Natural killer cell (primary cell): ENCODE results near the gene SMAD3. TPM values are rescaled to one million over a fixed set of nuclear protein-coding genes. Genes with fewer than 3 reads are reported as not detected.

ENCODE experiments used
- ATAC-seq, 3 donors: fragments of 150-1000 bp in 2 of 3; fragments of 200-7000 bp in 1 of 3; cut with Tn5 transposase; 1 replicate in 1 of 3; 2 replicates in 2 of 3; pipeline ENCODE4 v1.10.0; 2021; ENCODE audit warnings: mild to moderate bottlenecking in 2 of 3, moderate library complexity in 2 of 3
- DNase-seq, 2 donors: peaks; one replicate each; pipeline versions ENCODE4 v3.0.0 to v3.0.0-alpha.2; 2013 to 2021; ENCODE audit warnings: mixed read lengths in 1 of 2
- H3K27ac ChIP-seq: one replicate; pipeline ENCODE4 v1.5.1; 2013; ENCODE audit warnings: mild to moderate bottlenecking, low read length
- H3K27me3 ChIP-seq: one replicate; pipeline ENCODE4 v1.6.1; 2013; ENCODE audit warnings: low read length; ENCODE audit not compliant: control insufficient read depth, insufficient read depth
- H3K36me3 ChIP-seq: one replicate; pipeline ENCODE4 v1.6.1; 2013; ENCODE audit warnings: low read length; ENCODE audit not compliant: control insufficient read depth, insufficient read depth
- H3K4me1 ChIP-seq: one replicate; pipeline ENCODE4 v1.6.1; 2013; ENCODE audit warnings: low read length; ENCODE audit not compliant: control insufficient read depth, insufficient read depth
- H3K4me3 ChIP-seq: one replicate; pipeline ENCODE4 v1.5.1; 2013; ENCODE audit warnings: low read length
- H3K9me3 ChIP-seq: one replicate; pipeline ENCODE4 v1.6.1; 2013; ENCODE audit warnings: low read length; ENCODE audit not compliant: control insufficient read depth, insufficient read depth
- H3K27ac Mint-ChIP-seq, 2 donors: one replicate each; pipeline ENCODE4 v1.8.0; 2022; ENCODE audit warnings: mild to moderate bottlenecking in 2 of 2, mixed read lengths in 2 of 2, moderate library complexity in 1 of 2
- H3K27me3 Mint-ChIP-seq, 2 donors: one replicate each; pipeline ENCODE4 v1.8.0; 2022; ENCODE audit warnings: low read depth in 2 of 2, mixed read lengths in 2 of 2
- H3K36me3 Mint-ChIP-seq: one replicate; pipeline ENCODE4 v1.8.0; 2022; ENCODE audit warnings: mixed read lengths
- H3K4me1 Mint-ChIP-seq, 2 donors: one replicate each; pipeline ENCODE4 v1.8.0; 2022; ENCODE audit warnings: mixed read lengths in 2 of 2
- H3K4me3 Mint-ChIP-seq: one replicate; pipeline ENCODE4 v1.8.0; 2022; ENCODE audit warnings: mild to moderate bottlenecking, moderate library complexity, mixed read lengths
- H3K9me3 Mint-ChIP-seq, 2 donors: one replicate each; pipeline ENCODE4 v1.8.0; 2022; ENCODE audit warnings: mixed read lengths in 2 of 2
- CTCF ChIP-seq: fragments of 200-600 bp; IDR thresholded peaks from one replicate; pipeline ENCODE4 v1.8.0; 2022; ENCODE audit warnings: antibody characterized with exemption
- WGBS: methylation state at CpG from one replicate; pipeline ENCODE4 v1.1.7; 2013; ENCODE audit warnings: missing lambda C conversion rate; ENCODE audit not compliant: insufficient coverage; 5-methylcytosine and 5-hydroxymethylcytosine counted together
- intact Hi-C: fragments of 100-400 bp; cut with micrococcal nuclease; formaldehyde crosslinking; loops from one replicate; pipeline ENCODE4 v1.14.2; 2022
- total RNA-seq, 4 donors: library from RNA; stranded (reverse); fragments of 120-200 nt in 1 of 4; gene quantifications; one replicate each; pipeline versions ENCODE4 v1.2.3 to v1.2.4, GENCODE V29; 2013 to 2022

Gene SMAD3
- total RNA-seq, 3 donors from 2014 or later (not counting 1 experiment from before 2014, with no cell fraction given), result 47.1 to 72.6 (median 63.0) TPM

DNA sequence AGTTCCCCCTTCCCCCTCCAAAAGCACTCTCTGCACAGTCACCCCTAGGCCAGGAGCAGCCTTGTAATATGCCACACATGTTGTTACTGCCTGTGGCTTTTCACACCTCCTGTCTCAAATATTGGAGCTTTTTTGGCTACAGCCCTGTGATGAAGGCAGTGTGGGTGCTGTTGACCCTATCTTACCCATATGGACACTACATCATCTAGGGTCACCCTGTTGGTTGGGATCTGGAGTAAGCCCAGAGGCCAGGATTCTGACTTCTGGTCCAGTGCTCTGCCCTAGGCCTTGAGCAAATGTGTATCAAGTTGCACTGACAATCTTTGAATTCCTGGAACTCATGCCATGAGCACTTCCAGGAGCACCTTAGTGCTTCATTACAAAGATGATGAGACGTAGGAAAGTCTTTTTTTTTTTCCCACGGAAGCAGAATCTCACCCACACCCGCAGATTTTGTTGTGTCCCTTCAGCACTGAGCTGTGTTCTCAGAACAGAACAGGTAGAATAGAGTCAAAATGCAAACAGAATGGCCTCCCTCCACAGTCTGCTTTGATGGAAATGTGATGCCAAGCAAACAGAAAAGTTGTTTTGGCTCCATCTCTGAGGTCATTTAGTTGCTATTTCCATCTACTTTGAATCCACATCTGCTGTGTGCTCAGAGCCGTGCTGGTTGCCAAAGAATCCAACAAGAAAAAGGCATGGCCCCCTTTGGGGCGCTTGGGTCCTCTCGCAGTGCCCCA is 49.6 kb downstream of the SMAD3 start:
- Mint-ChIP-seq H3K27ac (peak overlapping the region; percentile 78 to 97), H3K27me3 (no peaks in the 10 kb centered on the region), H3K36me3 (no peaks in the 10 kb centered on the region), H3K4me3 (peak overlapping the region; percentile 58), H3K4me1 (peaks cover 70 to 83% of the 10 kb centered on the region in 2 donors), H3K9me3 (no peaks in the 10 kb centered on the region)
- no peak for TF ChIP-seq CTCF
- ATAC-seq (peak; percentile 69 to 83 (median 71)), DNase-seq (peak in 1 of 2 donors; percentile 47)
- no peaks in the 10 kb centered on the region for H3K9me3 ChIP-seq
- H3K27me3 ChIP-seq, result no peaks in the 10 kb centered on the region
- intact Hi-C loops, result no loop called here
- H3K36me3 ChIP-seq, result no peaks in the 10 kb centered on the region
- H3K4me3 ChIP-seq, result no peak overlapping the region
- 61% methylated on average over 6 of the region's 6 CpGs for WGBS
- H3K4me1 ChIP-seq, result peaks cover 73% of the 10 kb centered on the region
- peak overlapping the region; percentile 54 for H3K27ac ChIP-seq

DNA sequence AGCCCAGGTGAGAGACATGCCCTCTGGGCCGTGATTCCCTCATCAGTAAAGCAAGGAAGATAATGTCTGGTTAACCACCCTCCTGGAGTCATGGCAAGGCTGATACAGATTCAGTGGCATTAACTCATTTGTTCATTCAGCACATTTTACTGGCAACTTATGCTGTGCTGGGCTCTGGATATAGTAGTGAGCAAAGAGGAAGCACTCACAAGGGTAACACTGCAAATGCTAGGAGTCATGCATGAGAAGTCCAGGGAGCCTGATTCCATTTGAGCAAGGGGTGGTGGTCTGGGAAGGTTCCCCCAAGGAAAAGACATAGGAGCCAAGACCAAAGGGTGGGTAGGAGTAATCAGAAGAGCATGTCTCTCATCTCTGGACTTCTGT is 50.2 kb downstream of the SMAD3 start:
- 74% methylated on average over 1 of the region's 1 CpG for WGBS
- H3K27ac ChIP-seq, result peak overlapping the region; percentile 54
- H3K27me3 ChIP-seq, result no peaks in the 10 kb centered on the region
- H3K4me3 ChIP-seq, result no peak overlapping the region
- Mint-ChIP-seq H3K27ac (peak overlapping the region; percentile 78 to 97), H3K4me1 (peaks cover 76 to 83% of the 10 kb centered on the region in 2 donors), H3K9me3 (no peaks in the 10 kb centered on the region), H3K36me3 (no peaks in the 10 kb centered on the region), H3K4me3 (peak overlapping the region; percentile 47), H3K27me3 (no peaks in the 10 kb centered on the region)
- DNase-seq, result no peak
- intact Hi-C loops, result no loop called here
- no peaks in the 10 kb centered on the region for H3K9me3 ChIP-seq
- H3K36me3 ChIP-seq, result no peaks in the 10 kb centered on the region
- H3K4me1 ChIP-seq, result peaks cover 73% of the 10 kb centered on the region
- no peak for TF ChIP-seq CTCF
- ATAC-seq, result no peak

DNA sequence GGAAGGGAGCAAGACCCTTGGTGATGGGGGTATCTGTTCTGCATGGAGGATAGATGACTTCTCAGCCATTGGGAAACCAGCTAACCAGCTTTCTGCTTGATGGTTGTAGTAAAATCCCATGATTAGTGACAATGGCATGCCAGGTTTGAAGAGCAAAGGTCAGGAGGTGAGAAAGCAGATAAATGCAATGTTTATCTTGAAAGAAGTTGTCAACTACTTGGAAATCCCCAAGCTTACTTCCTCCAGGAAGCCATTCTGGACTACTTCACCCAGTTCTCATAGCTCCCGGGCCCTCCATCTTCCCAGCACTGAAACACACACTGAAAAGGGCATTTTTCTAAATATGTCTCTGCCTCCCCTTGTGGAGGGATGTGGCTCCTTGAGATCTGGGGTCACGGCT is 51.3 kb downstream of the SMAD3 start:
- Histone ChIP-seq H3K27ac (peak overlapping the region; percentile 51), H3K36me3 (no peaks in the 10 kb centered on the region), H3K9me3 (no peaks in the 10 kb centered on the region), H3K4me1 (peaks cover 81% of the 10 kb centered on the region), H3K27me3 (no peaks in the 10 kb centered on the region), H3K4me3 (no peak overlapping the region)
- DNase-seq, result peak in 1 of 2 donors; percentile 64
- H3K4me1 Mint-ChIP-seq, result peaks cover 83 to 84% of the 10 kb centered on the region in 2 donors
- no peaks in the 10 kb centered on the region for H3K9me3 Mint-ChIP-seq
- intact Hi-C loops, result no loop called here
- TF ChIP-seq CTCF, result no peak
- H3K4me3 Mint-ChIP-seq, result peak overlapping the region; percentile 58
- 44% methylated on average over 2 of the region's 2 CpGs for WGBS
- no peak for ATAC-seq
- no peaks in the 10 kb centered on the region for H3K27me3 Mint-ChIP-seq
- H3K27ac Mint-ChIP-seq, result peak overlapping the region; percentile 97 to 98
- no peaks in the 10 kb centered on the region for H3K36me3 Mint-ChIP-seq
